ENCODE measurements around the gene HNRNPK. TPM values are rescaled to one million over a fixed set of nuclear protein-coding genes. Genes with fewer than 3 reads are reported as not detected.
A peak's percentile ranks its signal among the peaks of the same experiment; 100 is the strongest.

The HNRNPK gene
- total RNA-seq, 1 experiment from 2014 or later, result 583 TPM

GRCh38 chr9:83940590-83941303, 39.3 kb downstream of the HNRNPK start:
- Histone ChIP-seq H2AFZ (ENCODE audit: low read length) (no peak overlapping the region), H3K79me2 (ENCODE audit: low read length) (no peaks in the 10 kb centered on the region), H3K4me3 (ENCODE audit: low read length) (no peak overlapping the region), H3K9ac (ENCODE audit: low read length) (no peak overlapping the region), H4K20me1 (ENCODE audit: low read length) (no peaks in the 10 kb centered on the region), H3K9me3 (ENCODE audit: low read length) (no peaks in the 10 kb centered on the region), H3F3A (ENCODE audit: low read length, unreplicated experiment) (no peaks in the 10 kb centered on the region), H3K27ac (ENCODE audit: low read length) (no peak overlapping the region), H3K4me2 (ENCODE audit: low read length) (no peak overlapping the region), H3K4me1 (ENCODE audit: insufficient read depth, low read length) (peaks cover 3% of the 10 kb centered on the region), H3K27me3 (ENCODE audit: low read length) (no peaks in the 10 kb centered on the region), H3K36me3 (ENCODE audit: low read depth, low read length) (no peaks in the 10 kb centered on the region), H3K9me2 (replicated peaks; ENCODE audit: low read length) (no peaks in the 10 kb centered on the region)
- TF ChIP-seq CTCF (conservative IDR thresholded peaks at IDR 0.05; ENCODE audit: low read depth, low read length) (no peak), EZH2 (IDR thresholded peaks at IDR 0.05; ENCODE audit: low read length, unreplicated experiment) (no peak), EZH2phosphoT487 (IDR thresholded peaks at IDR 0.05; ENCODE audit: borderline replicate concordance, low read length) (no peak)
- DNase-seq (no peak), ATAC-seq (no peak)
- POLR2A ChIA-PET (ENCODE audit: unreplicated experiment), result no interaction called here
- CTCF ChIA-PET, result no interaction called here
- BruUV-seq (replicated peaks), result no TSS peak
- intact Hi-C loops (cut with micrococcal nuclease), result no loop called here

- Histone ChIP-seq H3K4me1 (ENCODE audit: insufficient read depth, low read length) (peaks cover 20% of the 10 kb centered on the region), H3K9me3 (ENCODE audit: low read length) (no peaks in the 10 kb centered on the region), H3K4me3 (ENCODE audit: low read length) (no peak overlapping the region), H3K9me2 (replicated peaks; ENCODE audit: low read length) (no peaks in the 10 kb centered on the region), H3F3A (ENCODE audit: low read length, unreplicated experiment) (peaks cover 5% of the 10 kb centered on the region), H3K4me2 (ENCODE audit: low read length) (no peak overlapping the region), H3K9ac (ENCODE audit: low read length) (no peak overlapping the region), H3K79me2 (ENCODE audit: low read length) (no peaks in the 10 kb centered on the region), H3K27me3 (ENCODE audit: low read length) (no peaks in the 10 kb centered on the region), H3K27ac (ENCODE audit: low read length) (no peak overlapping the region), H4K20me1 (ENCODE audit: low read length) (no peaks in the 10 kb centered on the region), H3K36me3 (ENCODE audit: low read depth, low read length) (no peaks in the 10 kb centered on the region), H2AFZ (ENCODE audit: low read length) (no peak overlapping the region)
- ChIA-PET POLR2A (ENCODE audit: unreplicated experiment) (no interaction called here), CTCF (interaction anchor here (0.5 kb wide), 1 partner anchor 1672 kb away, joined by 6 read pairs; no protein-coding TSS in a partner anchor)
- BruUV-seq (replicated peaks), result no TSS peak
- TF ChIP-seq EZH2phosphoT487 (IDR thresholded peaks at IDR 0.05; ENCODE audit: borderline replicate concordance, low read length) (no peak), EZH2 (IDR thresholded peaks at IDR 0.05; ENCODE audit: low read length, unreplicated experiment) (no peak), CTCF (conservative IDR thresholded peaks at IDR 0.05; ENCODE audit: low read depth, low read length) (peak; percentile 72)
- DNase-seq (peak; percentile 87), ATAC-seq (peak; percentile 61)
- intact Hi-C loops (cut with micrococcal nuclease), result loop anchor here (1.0 to 5.0 kb wide), 4 partner anchors 44 to 377 kb away; partner anchors contain the start of genes HNRNPK and RMI1
Observed at GRCh38 chr9:83937861-83938455, 42.1 kb downstream of the HNRNPK start.

- no peak overlapping the region for H3K27ac ChIP-seq (ENCODE audit: low read length)
- H3K9ac ChIP-seq (ENCODE audit: low read length), result no peak overlapping the region
- H3K27me3 ChIP-seq (ENCODE audit: low read length), result no peaks in the 10 kb centered on the region
- BruUV-seq (replicated peaks), result no TSS peak
- H3K9me2 ChIP-seq (replicated peaks; ENCODE audit: low read length), result no peaks in the 10 kb centered on the region
- H3K4me2 ChIP-seq (ENCODE audit: low read length), result no peak overlapping the region
- no peaks in the 10 kb centered on the region for H3K79me2 ChIP-seq (ENCODE audit: low read length)
- no peaks in the 10 kb centered on the region for H3K9me3 ChIP-seq (ENCODE audit: low read length)
- no peak overlapping the region for H3K4me3 ChIP-seq (ENCODE audit: low read length)
- H3F3A ChIP-seq (ENCODE audit: low read length, unreplicated experiment), result peaks cover 5% of the 10 kb centered on the region
- ChIA-PET POLR2A (ENCODE audit: unreplicated experiment) (no interaction called here), CTCF (interaction anchor here (0.6 to 0.8 kb wide), 3 partner anchors 51 to 236 kb away, joined by 8 to 23 read pairs (median 10); no protein-coding TSS in a partner anchor)
- TF ChIP-seq EZH2phosphoT487 (IDR thresholded peaks at IDR 0.05; ENCODE audit: borderline replicate concordance, low read length) (no peak), EZH2 (IDR thresholded peaks at IDR 0.05; ENCODE audit: low read length, unreplicated experiment) (no peak), CTCF (conservative IDR thresholded peaks at IDR 0.05; ENCODE audit: low read depth, low read length) (no peak)
- DNase-seq (no peak), ATAC-seq (no peak)
- H3K36me3 ChIP-seq (ENCODE audit: low read depth, low read length), result no peaks in the 10 kb centered on the region
- no peak overlapping the region for H2AFZ ChIP-seq (ENCODE audit: low read length)
- no peaks in the 10 kb centered on the region for H4K20me1 ChIP-seq (ENCODE audit: low read length)
- peaks cover 20% of the 10 kb centered on the region for H3K4me1 ChIP-seq (ENCODE audit: insufficient read depth, low read length)
- intact Hi-C loops (cut with micrococcal nuclease), result loop anchor here (5.0 kb wide), 1 partner anchor 46 kb away; the partner anchor contains the start of genes HNRNPK and RMI1
Observed at GRCh38 chr9:83936523-83936922, 43.5 kb downstream of the HNRNPK start.

Measured in PC-3 (cell line).